22Rv1 (cell line): Measurements from ENCODE around the gene SERPINH1.

Source experiments
- H3K27ac ChIP-seq: fragments of 450-650 bp; 2 replicates; pipeline ENCODE4 v1.5.1; 2017
- ZFX ChIP-seq: fragments of 450-650 bp; IDR thresholded peaks from 2 replicates; pipeline ENCODE4 v1.6.1; 2017; ENCODE audit warnings: antibody characterized with exemption, borderline replicate concordance
- TF ChIP-seq, protein P1 (sequence below): fragments of 450-650 bp; IDR thresholded peaks from 2 replicates; pipeline ENCODE4 v1.5.1; 2017; ENCODE audit warnings: mild to moderate bottlenecking

The SERPINH1 gene

DNA sequence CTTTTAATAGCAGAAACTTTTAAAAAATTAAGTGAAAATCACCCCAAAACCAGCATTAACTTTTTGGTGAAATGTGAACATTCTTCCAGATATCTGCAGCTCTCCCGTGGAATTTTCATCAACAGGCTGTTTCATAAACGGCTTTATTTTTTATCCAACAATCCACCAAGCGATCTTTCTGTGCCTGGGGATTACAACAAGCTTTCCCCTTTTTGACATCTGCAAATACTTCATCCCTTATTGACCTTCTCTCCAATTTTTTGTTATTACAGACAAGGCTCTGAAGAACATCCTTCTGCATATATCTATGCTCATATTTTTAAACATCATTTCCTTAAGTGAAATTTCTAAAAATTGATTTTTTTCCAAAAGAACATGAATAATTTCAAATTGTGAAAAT is 5.8 kb upstream of the SERPINH1 start:
- TF ChIP-seq, protein P1, sequence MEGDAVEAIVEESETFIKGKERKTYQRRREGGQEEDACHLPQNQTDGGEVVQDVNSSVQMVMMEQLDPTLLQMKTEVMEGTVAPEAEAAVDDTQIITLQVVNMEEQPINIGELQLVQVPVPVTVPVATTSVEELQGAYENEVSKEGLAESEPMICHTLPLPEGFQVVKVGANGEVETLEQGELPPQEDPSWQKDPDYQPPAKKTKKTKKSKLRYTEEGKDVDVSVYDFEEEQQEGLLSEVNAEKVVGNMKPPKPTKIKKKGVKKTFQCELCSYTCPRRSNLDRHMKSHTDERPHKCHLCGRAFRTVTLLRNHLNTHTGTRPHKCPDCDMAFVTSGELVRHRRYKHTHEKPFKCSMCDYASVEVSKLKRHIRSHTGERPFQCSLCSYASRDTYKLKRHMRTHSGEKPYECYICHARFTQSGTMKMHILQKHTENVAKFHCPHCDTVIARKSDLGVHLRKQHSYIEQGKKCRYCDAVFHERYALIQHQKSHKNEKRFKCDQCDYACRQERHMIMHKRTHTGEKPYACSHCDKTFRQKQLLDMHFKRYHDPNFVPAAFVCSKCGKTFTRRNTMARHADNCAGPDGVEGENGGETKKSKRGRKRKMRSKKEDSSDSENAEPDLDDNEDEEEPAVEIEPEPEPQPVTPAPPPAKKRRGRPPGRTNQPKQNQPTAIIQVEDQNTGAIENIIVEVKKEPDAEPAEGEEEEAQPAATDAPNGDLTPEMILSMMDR = no peak
- TF ChIP-seq ZFX = no peak
- H3K27ac ChIP-seq = no peak overlapping the region

DNA sequence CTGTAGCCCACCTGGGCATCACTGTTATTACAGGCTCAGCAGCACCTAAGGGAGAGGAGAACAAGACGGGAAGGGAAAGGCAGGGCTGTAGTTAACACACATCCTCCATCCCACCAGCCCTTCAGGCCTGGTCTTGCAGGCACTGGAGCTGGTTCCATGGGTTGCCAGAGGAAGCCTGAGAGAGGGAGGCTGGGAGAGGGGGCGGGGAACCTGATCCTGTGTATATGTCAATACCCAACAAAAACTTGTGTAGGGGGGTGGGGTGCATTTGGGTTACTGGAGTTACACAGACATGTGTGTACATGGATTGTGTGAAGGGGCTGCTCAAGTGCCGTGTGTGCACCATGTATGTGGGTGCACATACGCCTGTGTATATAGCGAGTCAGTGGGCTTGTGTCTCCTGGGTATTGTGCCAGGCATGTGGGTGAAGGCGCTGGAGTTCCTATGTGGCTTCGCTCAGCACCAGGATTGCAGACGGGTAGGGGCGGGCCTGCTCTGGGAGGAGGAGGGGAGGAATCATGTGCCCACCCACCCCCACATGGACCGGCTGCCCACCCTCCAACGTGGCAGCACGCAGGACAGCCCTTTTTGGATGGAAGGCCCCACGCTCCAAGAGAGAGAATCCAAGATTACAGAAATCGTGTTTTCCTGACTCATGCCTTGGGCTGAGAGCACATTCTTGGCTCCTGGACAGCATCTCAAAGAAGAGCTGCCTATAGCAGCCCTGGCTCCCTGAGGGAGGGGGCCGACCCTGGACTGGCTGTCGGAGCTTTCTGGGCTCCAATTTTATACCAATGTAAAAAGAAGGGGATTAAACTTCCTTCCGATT is 4.2 kb upstream of the SERPINH1 start:
- H3K27ac ChIP-seq = no peak overlapping the region
- no peak for TF ChIP-seq ZFX
- TF ChIP-seq, protein P1 = no peak

DNA sequence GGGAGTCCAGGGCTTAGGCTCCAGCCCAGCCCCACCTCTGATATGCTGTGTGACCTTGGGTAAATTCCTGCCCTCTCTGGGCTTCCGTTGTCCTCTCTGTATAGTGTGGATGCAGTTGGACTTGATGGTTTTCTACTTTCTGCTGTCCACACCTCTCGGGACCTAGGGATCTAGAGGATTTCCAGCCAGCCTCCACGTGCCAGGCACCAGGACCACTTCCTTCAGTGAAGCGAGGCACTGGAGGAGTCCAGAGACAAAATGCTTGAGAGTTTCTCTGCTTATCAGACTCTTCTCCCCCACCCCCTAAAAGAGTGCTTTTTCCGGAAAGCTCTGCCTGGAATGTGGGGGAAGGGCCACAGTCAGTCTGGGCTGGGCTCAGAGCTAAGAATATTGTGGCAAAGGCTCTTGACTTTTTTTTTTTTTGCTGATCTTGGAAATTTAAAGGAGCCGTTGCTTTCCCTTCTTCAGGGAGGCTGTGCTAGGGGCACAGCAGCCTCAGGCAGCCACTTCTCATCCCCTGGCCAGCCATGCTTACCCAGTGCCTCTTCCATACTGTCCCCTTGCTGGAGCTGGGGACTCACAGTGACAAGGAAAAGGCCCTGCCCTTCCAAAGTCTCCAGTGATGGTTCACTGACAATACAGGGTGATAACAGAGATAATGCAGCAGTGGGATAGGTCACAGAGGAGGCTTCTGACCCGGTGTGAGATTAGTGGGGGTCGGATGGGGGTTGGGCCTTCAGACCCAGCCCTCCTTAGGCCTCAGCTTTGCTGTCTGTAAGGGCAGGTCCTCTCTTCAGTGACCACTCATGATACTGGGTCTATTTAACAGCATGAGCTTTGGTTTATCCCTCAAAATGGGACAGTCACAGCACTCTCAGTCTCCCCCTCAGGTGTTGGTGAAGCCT is 2.9 kb upstream of the SERPINH1 start:
- TF ChIP-seq ZFX = no peak
- TF ChIP-seq, protein P1 = no peak
- H3K27ac ChIP-seq = no peak overlapping the region

DNA sequence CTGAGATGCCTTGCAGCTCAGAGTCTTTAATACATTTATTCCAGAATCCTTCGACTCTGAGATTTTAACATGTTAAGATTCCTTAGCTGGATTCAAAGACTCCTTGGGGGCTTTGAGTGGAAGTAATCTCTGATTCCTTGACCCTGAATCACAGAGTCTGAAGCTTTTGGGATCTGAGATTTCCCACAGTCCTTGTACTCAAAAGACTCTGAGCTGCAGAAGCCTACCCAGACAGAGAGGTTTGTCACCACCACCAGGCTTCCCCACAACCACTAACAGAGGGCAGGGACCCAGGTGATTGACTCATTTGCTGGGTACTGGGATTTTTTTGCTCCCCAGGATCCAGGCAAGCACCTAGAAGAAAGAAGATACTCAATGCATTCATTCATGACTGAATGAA is 1.4 kb upstream of the SERPINH1 start:
- TF ChIP-seq, protein P1 = no peak
- no peak for TF ChIP-seq ZFX
- no peak overlapping the region for H3K27ac ChIP-seq

DNA sequence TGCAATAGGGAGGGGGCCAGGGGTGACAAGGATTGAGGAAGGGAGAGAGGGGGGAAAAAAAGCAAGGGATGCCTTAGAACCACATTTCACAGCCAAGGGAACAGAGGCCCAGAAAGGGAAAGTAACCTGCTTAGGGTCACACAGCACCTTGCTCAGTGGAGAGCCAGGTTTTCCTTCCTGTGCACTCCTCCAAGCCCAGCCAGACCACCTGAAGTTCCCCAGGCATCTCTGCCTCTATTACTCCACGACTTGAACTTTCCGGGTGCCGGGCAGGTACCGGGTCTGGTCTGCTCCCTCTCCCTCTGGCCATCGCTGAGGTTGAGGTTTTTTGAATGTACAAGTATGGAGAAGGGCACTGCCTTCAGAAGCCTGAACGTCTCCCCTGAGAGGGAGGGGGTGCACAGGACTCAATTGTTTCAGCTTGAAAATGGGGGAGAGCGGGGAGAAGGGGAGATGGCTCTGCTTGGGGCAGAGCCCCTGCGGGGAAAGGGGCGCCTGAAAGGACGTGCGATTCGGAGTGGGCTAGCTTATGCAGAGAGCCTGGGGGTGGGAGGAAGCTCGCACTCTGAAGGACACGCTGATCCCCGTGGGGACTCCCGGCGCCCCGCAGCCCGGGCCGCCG is 516 bp upstream of the SERPINH1 start:
- TF ChIP-seq ZFX = no peak
- TF ChIP-seq, protein P1 = no peak
- H3K27ac ChIP-seq = peak overlapping the region; percentile 71

DNA sequence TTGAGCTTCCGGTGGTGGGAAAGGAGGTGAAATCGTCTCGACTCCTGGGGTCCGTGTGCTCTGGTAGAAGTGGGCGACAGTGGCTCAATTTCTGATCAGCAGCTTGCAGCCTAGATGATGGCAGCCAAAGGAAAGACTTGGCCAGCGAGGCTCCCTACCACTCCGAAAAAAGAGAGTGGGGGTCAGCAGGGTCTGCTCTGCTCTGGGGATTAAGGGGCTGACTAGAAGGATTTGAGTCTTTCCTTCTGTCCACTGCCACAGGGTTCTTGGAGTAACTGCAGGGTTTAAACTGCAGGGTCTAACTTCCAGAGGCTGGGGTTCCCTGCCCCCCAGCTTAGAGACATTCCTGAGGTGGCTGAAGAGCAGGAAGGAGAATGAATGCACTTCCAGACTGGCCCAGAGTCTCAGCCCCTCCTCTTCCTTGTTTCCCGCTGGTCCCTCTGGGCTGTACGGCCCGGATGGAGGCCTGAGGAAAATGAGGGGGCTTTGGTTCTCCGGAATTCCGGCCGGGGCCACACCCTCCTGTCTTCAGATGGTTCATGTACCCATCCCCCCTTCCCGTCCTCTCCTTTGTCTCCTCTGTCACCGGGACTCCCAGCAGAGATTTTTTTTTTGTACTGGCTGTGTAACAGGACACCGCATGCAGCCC is 907 bp downstream of the SERPINH1 start:
- H3K27ac ChIP-seq = peak overlapping the region; percentile 71
- no peak for TF ChIP-seq ZFX
- TF ChIP-seq, protein P1 = no peak
